ENCODE results near the gene MRAP2.
"Not testable (repeated sequence)": the region's sequence is repeated elsewhere in the genome, so short reads cannot be mapped to it uniquely, and the experiment has no call there.

Gene MRAP2

DNA sequence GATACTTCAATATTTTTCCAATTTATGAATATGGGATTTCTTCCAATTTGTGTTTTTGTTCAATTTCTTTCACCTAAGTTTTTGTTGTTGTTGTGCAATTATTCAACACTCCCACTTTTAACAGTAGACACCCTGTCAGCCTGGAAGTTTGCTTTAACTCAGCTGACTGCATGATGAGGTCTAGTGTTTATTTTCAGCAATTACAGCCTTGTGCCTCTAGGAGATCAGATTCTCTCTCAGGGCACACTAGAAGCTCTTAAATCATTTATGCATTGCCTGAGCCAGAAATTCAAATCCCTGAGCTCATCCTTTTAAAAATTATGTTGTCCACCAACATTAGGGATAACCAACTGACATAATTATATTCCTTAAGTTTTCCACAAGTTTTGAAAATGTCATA, 85.7 kb downstream of the MRAP2 start:
- DNase-seq (ENCODE audit: extremely low read depth in 1 of 2, low read depth in 1 of 2), result no peak

GRCh38 chr6:84123186-84123585, 89.6 kb downstream of the MRAP2 start:
- no peak for DNase-seq (ENCODE audit: extremely low read depth in 1 of 2, low read depth in 1 of 2)

- DNase-seq (ENCODE audit: extremely low read depth in 1 of 2, low read depth in 1 of 2), result not testable (repeated sequence)
Measured at GRCh38 chr6:84129588-84129987, 96.0 kb downstream of the MRAP2 start.

GRCh38 chr6:84133385-84133784, 99.8 kb downstream of the MRAP2 start:
- not testable (repeated sequence) for DNase-seq (ENCODE audit: extremely low read depth in 1 of 2, low read depth in 1 of 2)

DNA sequence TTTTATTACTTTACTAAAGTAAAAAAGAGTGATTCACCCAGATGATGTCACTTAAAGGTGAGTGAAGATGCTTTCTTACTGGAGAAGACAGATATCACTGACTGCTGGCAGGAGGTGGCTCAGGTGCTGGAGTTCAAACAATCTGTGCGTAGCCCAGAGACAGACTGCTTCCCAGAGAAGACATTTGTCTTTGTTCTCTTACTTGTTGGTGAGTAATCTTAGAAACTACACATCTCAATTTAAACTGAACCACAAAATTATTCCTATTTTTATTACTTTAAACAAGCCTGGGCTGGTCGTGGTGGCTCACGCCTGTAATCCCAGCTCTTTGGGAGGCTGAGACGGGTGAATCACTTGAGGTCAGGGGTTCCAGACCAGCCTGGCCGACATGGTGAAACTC, 101.7 kb downstream of the MRAP2 start:
- no peak for DNase-seq (ENCODE audit: extremely low read depth in 1 of 2, low read depth in 1 of 2)

DNA sequence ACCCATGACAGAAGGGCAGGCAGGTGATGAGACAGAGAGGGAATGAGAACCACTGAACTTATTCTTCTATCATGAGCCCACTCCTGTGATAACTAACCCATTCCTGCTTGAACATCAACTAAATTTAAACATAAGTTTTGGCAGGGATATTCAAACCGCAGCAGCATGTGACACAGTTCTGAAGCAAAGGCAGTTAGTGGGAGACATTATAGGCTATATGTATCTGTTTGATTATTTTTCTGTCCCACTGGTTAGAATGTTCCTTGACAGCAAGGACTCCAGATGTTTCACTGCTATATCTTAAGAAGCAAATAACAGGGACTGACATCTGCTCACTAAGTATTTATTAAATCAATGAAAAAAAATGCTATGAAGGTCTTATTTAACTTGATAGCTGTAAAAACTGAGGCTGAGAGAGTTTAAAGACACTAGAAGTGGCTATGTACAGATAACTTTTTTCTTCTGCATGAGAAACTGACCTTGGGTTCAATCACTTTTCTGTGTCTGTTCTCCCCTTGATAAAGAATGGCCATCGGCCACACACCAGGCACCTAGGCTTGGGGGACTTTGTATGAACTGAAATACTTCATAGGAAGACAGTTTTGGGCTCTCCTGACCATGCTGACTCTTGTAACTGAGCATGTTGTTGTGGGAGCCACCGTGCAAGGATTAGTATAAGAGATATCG, 102.9 kb downstream of the MRAP2 start:
- DNase-seq (ENCODE audit: extremely low read depth in 1 of 2, low read depth in 1 of 2), result no peak

DNA sequence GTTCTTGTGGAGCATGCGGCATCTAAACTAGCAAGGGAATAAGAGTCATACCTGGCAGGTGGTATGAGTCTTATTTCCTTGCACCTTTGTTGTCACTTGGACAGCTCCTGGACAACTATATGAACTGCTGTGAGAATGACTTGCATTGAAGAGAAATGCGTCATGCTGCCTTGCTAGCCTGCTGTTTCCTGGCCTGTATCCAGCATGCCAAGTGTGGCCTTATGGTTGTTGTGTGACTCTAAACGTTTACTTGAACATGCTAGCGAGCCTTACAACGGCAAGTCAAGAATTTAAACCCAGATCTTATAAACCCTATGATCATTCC, 103.4 kb downstream of the MRAP2 start:
- no peak for DNase-seq (ENCODE audit: extremely low read depth in 1 of 2, low read depth in 1 of 2)

- no peak for DNase-seq (ENCODE audit: extremely low read depth in 1 of 2, low read depth in 1 of 2)
Measured at GRCh38 chr6:84137989-84138575, 104.5 kb downstream of the MRAP2 start.

GRCh38 chr6:84139311-84139710, 105.7 kb downstream of the MRAP2 start:
- no peak for DNase-seq (ENCODE audit: extremely low read depth in 1 of 2, low read depth in 1 of 2)
